GM21529 (cell line): ENCODE data around the gene PCDH17.

Experiments
- ATAC-seq: cut with Tn5 transposase; IDR thresholded peaks from one replicate; pipeline ENCODE4 v1.9.1; 2021; ENCODE audit not compliant: unreplicated experiment

PCDH17 gene

DNA sequence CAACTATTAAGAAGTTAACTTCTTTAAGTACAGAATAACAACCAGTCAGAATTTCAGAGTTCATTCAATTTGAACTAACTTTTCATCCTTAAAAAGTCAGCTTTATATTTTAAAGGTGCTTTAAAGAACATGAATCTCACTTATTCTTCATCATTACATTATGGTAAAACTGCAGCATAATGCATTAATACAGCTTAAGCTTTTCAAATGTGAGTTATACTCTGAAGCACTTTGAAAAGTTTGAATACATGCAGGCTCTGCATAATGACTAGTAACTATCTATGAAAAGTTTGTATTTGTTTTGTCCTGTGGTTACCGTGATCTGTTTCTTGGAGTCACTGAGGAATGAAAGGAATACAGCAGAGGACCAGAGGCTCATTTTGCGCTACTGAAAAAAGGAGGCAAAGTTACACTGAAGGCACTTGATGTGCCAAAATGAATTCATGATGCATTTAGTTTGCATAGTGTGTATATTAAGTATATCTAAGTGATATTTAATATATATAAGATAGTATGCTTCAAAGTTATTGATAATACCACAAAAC is 4.1 kb downstream of the PCDH17 start:
- ATAC-seq = no peak

DNA sequence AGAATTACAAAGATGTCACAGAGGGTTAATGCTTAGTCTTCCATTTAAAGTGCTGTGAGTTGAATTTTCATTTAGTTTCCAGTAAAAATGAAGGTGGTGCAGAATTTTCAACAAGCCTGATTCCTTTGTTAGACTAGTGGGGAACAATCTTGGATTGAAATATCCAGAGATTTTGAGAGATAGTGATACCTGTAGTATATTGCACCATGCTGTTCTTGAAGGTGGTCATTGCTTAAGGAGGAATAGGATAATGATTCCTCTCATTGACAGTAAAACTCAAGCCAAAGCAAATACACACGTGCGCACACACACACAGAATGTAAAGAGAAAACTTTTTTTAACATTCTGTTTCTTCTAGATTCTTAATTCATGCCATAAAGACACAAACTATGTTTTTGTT is 5.3 kb downstream of the PCDH17 start:
- no peak for ATAC-seq

DNA sequence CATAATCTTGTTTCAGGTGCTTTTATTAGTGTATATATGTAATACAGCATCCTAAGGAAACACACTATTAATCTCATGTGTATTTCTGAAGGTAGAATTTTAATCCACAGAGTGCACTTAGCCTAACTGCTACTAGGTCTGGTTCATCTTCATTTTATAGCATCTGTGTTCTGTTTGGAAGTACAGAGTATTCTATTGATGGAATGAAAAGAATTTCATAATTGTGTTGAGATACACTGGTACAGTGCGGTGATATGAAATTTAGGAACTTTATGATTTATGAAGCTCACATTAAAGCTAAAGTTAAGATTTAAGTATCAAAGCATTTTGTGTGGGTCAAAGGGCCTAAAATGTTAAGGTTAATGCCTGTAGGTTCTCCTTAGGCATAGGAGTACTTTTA is 6.0 kb downstream of the PCDH17 start:
- no peak for ATAC-seq

DNA sequence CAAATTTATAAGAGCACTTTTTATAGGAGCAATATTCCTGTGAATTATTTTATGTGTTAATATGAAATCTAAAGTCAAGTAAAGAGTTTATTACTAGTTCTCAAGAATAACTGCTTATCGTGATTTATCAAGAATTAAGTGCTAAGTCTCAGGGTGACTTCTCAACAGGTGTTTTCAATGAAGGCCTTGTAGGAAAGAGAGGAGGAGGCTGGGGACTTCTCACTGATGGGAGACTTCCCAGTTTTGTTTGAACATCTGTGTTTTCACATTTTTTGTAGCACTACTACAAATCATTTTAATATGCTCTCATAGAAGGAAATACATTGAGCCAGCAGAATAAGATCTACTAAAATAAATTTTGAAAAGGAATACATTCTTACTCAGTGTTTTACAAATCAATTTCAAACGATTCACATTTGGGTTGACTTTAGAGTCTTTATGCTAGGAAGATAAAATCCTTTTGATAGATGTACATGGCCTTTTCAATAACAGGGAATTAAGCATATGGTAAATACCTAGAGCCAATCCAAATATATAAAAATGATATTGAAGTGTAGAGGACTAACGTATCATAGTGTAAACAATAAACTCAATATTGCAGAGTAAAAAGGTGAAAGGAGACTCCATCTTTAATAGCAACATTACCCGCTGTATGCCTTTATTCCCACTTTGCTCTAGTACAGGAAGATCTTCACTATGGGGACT is 6.8 kb downstream of the PCDH17 start:
- ATAC-seq = no peak

DNA sequence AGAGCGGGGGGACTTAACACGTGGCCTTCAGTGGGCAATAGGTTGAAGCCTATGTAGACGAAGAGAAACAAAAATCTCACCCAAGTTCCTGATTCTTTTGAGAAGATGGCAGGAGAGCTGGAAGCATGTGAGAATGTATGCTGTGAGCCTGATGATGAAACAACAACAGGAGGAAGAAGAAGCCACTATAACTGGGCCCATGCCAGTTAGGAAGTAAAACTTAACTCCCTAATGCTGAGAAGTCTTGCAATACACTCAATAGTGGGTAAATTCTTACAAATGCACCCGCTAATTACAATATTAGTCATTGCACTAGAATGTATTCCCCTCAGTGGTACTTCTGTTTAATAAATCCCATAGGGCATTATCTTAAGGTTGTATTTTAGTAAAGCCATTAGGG is 9.1 kb downstream of the PCDH17 start:
- no peak for ATAC-seq

DNA sequence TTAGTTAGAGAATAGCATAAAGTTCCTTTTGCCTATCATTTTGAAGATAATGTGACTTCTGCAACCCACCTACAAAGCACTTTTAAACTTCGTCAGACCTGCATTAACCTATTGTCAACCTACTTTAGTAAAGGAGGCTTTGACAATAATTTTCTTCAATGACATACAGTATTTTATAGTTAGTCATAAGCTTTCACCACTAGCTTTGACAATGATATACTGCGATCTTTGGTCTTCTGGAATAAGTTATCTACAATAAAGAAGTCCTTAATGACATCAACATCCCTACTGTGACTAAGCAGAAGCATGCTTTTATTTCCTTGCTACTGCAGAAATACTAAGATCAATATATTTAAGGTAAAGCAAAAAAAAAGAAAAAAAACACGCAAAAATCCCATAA is 9.5 kb downstream of the PCDH17 start:
- ATAC-seq = no peak

DNA sequence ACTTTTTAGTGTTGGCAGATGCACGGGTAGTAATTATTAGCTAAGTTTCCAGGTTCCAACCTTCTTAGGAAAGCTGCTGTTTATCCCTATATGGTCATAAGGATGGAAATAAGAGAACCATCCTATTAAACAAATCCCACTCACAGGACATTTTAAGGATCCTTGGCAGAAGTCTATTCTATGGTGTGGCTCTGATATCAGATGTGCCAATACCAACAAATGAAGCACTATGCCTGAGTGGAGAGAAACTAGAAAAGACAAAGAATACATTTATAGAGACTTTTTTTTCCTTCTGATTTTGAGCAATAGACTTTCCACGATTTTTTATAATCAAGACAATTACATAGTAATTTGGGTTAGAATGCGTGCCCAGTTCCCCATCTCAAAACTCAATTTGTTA is 12.6 kb downstream of the PCDH17 start:
- ATAC-seq = no peak

DNA sequence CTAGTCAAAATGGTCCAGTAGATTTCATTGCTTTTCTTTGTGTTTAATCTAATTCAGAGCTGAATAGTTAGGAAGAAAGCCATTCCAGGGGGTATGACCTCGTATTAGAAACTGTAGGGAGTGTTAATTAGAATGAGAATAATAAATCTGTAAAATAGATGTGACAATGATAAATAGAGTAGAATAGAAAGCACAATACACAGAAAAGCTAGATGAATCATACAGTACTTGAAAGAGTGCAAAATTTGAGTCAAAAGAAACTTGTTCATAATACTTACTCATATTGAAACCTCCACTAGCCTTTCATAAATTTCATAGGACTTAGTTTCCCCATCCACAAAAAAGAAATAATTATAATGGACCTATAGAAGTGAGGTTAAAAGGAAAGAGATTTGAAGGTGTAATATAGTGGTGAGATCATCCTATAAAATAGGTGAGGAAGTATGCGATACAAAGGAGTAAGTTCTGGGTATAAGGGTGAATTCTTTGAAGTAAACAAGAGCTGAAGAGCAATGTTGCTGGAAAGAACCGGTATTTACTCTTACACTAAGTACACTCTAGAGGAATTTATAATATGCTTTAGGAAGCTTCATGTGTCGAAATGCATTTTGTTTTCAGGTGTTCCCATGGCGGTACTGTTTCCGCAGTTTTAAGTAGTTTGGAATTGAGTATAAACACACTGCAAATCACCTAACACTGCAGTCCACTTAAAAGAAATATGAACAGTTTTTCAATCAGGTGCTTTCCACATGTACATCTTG is 21.9 kb downstream of the PCDH17 start:
- ATAC-seq = no peak

DNA sequence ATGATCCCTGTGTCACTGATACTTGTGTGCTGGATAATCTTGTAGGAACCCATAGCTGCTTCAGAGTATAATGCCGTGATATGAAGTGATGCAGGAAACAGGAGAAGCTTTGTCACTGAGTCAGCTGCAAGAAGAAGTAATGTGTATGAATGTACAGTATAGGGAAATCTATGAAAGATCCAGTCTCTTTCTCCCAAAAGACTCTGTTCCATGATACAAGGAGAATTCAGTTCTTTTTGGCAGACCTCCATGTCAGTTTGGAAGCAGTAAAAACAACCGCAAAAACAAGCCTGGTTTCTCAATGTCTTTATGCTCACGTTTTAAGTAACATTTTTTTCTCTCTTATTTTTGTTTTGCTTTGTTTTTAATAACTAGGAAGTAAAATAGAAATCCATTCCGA is 33.9 kb downstream of the PCDH17 start:
- ATAC-seq = no peak

DNA sequence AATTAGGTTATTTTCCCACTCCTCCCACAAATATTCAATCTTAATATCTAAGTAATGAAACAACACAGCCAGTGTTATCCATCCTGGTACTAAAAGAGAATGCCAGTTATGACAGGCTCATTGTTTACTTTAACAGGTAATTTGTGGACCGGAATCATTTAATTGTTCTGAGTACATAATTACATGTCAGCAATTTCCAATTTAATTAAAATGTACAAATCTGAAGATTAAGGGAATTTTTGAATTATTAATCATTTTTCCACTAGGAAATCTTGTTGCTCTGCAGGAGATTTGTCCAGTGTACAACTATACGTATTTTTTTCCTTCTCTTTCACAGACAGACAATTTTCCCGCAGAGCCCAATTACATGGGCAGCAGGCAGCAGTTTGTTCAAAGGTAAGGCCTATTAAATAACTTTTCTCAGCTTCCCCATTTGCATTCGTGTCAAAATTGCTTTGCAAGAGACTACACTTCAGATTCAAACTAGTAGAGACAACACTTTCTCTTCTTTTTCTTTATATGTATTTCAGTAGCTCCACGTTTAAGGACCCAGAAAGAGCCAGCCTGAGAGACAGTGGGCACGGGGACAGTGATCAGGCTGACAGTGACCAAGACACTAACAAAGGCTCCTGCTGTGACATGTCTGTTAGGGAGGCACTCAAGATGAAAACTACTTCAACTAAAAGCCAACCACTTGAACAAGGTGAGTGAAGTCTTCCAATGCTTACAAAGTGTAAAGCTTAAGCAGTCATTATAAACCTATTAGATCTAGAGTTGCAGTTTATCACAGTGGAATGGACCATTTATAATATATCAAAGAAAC is 34.8 kb downstream of the PCDH17 start:
- no peak for ATAC-seq

DNA sequence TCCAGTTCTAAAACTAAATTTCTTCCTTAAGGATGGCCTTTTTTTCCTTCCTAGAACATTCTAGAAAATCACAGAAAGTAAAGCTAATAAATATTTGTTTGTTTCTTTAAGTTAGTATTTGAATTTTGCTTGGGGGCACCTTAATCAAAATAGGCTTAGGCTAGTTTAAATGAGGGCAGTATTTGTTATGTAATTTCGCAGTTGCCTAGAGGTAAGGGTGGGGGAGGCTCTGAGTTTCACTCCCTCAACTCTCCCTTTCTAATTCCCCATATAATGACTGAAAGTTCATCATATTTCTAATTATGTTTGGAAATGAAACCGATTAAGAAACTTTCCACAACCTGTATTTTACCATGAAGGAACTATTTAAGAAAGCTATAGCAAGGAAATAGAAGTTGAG is 40.6 kb downstream of the PCDH17 start:
- ATAC-seq = no peak

DNA sequence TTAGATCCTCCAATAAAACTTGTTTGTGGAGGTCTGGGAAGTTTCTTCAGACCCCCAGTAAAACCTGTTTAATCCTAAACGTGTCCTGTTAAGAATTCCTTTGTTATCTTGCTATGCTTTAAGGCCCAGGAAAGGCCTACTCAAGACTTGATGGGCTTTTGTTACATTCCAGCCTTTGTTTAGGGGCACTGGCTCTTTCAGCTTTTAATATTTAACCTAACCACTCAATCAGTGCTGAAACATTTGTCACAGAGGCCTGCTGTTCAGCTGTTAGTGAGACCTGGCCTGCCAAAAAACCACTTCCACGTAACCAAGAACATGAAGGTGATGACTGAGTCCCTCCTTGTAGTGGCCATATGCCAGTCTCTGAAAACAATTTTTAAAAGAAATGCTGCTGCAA is 41.7 kb downstream of the PCDH17 start:
- no peak for ATAC-seq

DNA sequence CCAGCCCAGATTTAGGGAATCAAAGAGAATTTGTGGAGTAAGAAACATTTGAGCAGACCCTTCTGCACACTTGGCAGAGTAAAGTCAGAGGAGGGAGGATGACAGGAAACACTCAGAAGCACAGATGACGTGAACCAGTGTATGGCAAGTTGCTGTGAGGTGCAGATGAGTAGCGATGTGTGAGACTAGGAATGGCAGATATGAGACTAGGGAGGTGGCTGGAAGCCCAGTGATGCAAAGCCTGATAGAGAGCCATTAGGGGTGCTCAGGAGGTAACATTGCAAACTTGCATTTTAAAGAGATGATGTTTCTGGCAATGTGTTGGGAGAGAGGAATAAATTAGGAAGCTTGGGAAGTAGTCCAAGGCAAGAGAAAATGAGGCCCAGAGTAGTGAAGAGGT is 44.0 kb downstream of the PCDH17 start:
- no peak for ATAC-seq

DNA sequence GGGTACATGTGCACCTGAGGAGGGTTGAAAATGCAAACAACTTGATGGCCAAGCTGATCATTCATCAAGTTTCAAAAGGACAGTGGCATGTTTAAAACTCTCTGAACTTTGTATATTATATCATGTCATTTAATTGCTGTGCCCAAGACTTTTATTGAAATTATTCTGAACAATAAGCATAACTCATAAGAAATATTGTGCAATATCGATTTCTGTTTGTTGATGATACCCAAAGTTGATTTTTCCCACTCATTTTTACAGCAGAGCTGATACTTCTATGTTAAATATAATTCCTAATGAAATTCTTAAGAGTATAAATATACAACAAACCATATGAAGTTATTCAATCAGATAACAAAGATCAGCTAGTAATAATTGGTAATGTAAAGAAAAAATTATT is 49.1 kb downstream of the PCDH17 start:
- no peak for ATAC-seq

DNA sequence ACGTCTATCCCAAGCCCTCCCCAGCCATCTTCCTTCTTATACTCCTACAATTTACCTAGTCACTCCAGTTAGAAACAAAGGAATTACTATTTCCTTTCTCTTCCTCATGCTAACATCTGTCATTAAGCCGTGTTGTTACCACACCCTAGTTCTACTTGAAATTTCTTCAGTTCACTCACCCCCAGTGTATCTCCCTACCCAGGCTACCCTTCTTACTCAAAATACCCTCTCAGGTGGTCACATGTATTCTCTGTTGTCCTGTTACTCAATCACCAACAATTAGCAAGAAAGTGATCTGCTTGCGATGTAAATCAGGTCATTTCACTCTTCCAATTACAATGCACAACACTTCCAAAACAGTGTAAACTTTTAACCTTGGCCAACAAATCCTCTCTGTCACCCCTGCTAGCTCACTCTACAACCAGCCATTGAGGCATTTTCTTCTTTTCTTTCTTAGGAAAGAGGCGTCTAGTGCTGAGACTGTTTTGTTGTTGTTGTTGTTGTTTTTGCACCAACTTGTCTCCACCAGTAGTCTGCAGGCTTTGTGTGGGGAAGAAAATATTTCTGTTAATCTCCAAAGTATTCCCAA is 50.7 kb downstream of the PCDH17 start:
- no peak for ATAC-seq

DNA sequence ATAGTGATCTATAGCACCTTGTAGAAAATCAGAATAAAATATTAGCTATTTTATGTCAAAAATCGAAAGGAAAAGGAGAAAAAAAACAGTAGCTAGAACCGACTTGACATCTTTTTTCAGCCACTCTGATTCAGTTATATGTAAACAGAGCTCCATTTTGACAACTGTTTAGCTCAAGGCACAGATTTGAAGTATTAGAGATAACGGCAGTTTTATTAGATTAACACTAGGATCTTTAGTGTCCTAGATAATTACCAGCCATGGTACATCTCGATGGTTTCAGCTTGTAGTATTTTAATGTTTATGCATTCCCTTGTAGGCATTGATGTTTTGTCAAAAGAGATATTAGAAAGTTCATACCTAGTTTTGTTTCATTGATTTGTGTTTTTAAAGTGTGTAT is 67.3 kb downstream of the PCDH17 start:
- ATAC-seq = no peak

DNA sequence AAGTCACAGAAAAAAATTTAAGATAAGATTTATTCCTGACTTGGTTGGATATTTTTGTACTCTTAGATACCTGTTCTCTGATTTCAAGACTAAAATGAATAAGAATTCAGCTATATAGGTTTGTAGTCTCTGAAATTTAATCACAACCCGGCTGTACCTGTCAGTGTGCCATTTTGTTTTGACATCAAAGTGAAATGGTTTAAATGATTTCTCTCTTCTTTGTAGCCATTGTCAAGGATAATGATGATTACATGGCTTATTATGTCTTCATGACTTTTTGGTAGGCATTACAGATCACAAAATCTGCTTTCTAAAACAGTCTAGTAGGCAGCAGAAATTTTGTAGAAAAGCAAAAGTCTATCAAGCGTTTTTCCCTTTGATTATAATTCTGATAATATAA is 72.5 kb downstream of the PCDH17 start:
- ATAC-seq = no peak

DNA sequence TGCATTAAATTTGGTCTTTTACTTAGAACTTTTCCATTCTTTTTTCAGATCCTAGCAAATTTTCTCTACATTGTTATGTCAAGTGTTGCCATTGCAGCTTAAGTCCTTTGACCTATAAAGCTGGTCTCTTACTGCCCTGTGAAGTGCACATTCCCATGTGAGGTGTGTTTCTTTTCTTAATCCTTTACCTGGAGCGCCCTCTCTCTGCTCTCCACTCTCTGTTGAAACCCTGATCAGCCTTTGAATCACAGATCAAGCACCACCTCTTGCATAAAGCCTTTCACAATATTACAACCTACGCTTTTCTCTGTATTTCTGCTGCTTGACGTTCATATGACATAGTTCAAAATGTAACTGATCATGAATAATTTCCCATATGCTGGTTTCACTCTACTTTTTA is 84.8 kb downstream of the PCDH17 start:
- no peak for ATAC-seq

DNA sequence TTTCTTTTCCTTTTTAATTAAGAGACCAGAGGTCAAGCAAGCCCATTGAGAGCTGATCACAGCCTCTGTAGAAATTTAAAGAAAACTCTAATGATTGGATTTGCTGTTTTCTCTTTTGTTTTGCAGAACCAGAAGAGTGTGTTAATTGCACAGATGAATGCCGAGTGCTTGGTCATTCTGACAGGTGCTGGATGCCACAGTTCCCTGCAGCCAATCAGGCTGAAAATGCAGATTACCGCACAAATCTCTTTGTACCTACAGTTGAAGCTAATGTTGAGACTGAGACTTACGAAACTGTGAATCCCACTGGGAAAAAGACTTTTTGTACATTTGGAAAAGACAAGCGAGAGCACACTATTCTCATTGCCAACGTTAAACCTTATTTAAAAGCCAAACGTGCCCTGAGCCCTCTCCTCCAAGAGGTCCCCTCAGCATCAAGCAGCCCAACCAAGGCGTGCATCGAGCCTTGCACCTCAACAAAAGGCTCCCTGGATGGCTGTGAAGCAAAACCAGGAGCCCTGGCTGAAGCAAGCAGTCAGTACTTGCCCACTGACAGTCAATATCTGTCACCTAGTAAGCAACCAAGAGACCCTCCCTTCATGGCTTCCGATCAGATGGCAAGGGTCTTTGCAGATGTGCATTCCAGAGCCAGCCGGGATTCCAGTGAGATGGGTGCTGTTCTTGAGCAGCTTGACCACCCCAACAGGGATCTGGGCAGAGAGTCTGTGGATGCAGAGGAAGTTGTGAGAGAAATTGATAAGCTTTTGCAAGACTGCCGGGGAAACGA is 93.1 kb downstream of the PCDH17 start:
- no peak for ATAC-seq

DNA sequence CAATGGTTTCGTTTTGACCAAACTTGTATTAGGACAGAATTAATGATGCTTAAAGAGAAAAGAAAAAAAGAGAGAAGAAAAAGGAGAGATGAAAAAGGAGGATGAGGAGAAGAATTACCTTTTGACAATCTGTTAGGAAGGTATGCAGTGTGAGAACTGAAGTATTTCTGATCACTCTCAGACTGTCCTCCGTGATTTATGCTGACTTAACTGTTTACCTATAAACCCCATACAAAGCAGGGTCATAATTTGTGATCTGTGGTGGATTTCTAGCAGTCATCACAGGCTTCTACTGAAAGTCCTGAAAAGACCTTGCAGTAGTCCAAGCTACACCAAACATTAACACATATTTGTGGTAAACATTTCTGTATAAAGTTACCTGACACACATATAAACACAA is 93.9 kb downstream of the PCDH17 start:
- no peak for ATAC-seq

DNA sequence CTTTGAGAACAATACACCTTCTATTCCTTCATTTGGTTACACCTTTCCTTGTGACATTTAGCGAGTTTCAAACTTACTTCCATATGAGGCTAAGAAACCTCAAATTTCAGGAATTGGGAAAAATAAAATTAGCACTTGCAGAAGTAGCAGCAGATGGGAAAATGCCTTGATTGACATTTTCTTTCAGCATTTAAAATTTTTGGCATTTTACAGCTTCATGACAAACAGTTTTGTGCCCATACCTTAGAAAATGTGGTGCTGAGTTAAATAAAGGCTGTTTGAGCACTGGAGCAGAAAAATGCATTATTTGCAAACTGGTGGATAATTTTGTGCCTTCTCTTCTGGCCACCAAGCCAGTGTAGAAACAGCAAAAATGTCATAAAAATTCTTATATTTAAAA is 95.4 kb downstream of the PCDH17 start:
- no peak for ATAC-seq
